GM12878 (cell line): ENCODE measurements around the gene NPW. TPM values are rescaled to one million over a fixed set of nuclear protein-coding genes. Genes with fewer than 3 reads are reported as not detected.

ENCODE experiments used
- ATAC-seq: fragments of 200-7000 bp; cut with Tn5 transposase; 3 replicates; pipeline ENCODE4 v1.9.1; 2020; ENCODE audit warnings: mild to moderate bottlenecking, moderate library complexity
- BruUV-seq: library from RNA; stranded (reverse); fragments of 400-500 nt; replicated peaks from 2 replicates; lab custom pipeline; 2021; lab: Mats Ljungman, UMichigan
- CTCF ChIA-PET: fragments of 300-600 bp; sonication (Branson Sonifier 250); formaldehyde crosslinking; extraction: SDS; loops from one replicate; lab custom pipeline; 2021; ENCODE audit warnings: inconsistent platforms; lab: Yijun Ruan, JAX
- POLR2A ChIA-PET: fragments of 350-600 bp; formaldehyde crosslinking; extraction: SDS; loops from one replicate; lab custom pipeline; 2021; ENCODE audit warnings: inconsistent platforms; lab: Charles Lee
- RAD21 ChIA-PET: fragments of 300-600 bp; sonication (Branson Sonifier 250); formaldehyde crosslinking; loops from one replicate; lab custom pipeline; 2023; ENCODE audit warnings: antibody characterized with exemption; ENCODE audit not compliant: unreplicated experiment; lab: Charles Lee
- SMC1A ChIA-PET: fragments of 300-600 bp; sonication (Branson Sonifier 250); formaldehyde crosslinking; loops from one replicate; lab custom pipeline; 2023; ENCODE audit not compliant: unreplicated experiment, uncharacterized antibody; lab: Charles Lee
- DNase-seq: peaks from one replicate; pipeline ENCODE4 v3.0.0-alpha.2; 2011; ENCODE audit warnings: low read depth, low spot score
- FAIRE-seq: peaks from 3 replicates; lab custom pipeline; 2011; peaks lifted over from hg19 to GRCh38; lab: Jason Lieb, UNC
- H2AFZ ChIP-seq: 2 replicates; pipeline ENCODE4 v1.6.0; 2011; ENCODE audit warnings: low read depth, low read length, control low read depth; ENCODE audit not compliant: control insufficient read depth
- H3K27ac ChIP-seq: 2 replicates; pipeline ENCODE4 v1.5.1; 2011; ENCODE audit warnings: control low read depth; ENCODE audit not compliant: control insufficient read depth, insufficient read depth
- H3K27me3 ChIP-seq, 2 experiments: replicated peaks in 1 of 2; 2 replicates each; pipeline versions ENCODE4 v1.6.0 to v1.6.1; 2011; ENCODE audit warnings: low read length in 1 of 2; ENCODE audit not compliant: control insufficient read depth in 2 of 2, insufficient read depth in 2 of 2
- H3K36me3 ChIP-seq, 2 experiments: 2 replicates each; pipeline ENCODE4 v1.5.1; 2011; ENCODE audit warnings: low read length in 1 of 2; ENCODE audit not compliant: control insufficient read depth in 2 of 2, insufficient read depth in 2 of 2
- H3K4me1 ChIP-seq: 2 replicates; pipeline ENCODE4 v1.6.1; 2011; ENCODE audit warnings: mild to moderate bottlenecking, low read length, moderate library complexity, mixed read lengths; ENCODE audit not compliant: control insufficient read depth, insufficient read depth
- H3K4me2 ChIP-seq: 2 replicates; pipeline ENCODE4 v1.6.0; 2011; ENCODE audit warnings: control low read depth; ENCODE audit not compliant: control insufficient read depth, insufficient read depth
- H3K4me3 ChIP-seq: fragments of 200-600 bp; sonication (generic); 2 replicates; pipeline ENCODE4 v1.5.1; 2016
- H3K79me2 ChIP-seq: 2 replicates; pipeline ENCODE4 v1.6.0; 2011; ENCODE audit warnings: low read length; ENCODE audit not compliant: control insufficient read depth, insufficient read depth
- H3K9ac ChIP-seq: 2 replicates; pipeline ENCODE4 v1.8.0; 2011; ENCODE audit warnings: low read length, control low read depth, mixed read lengths; ENCODE audit not compliant: control insufficient read depth, insufficient read depth
- H3K9me3 ChIP-seq: replicated peaks from 3 replicates; pipeline ENCODE4 v1.5.1; 2011; ENCODE audit warnings: mild to moderate bottlenecking, low read length; ENCODE audit not compliant: control insufficient read depth, insufficient read depth
- H4K20me1 ChIP-seq: 2 replicates; pipeline ENCODE4 v1.6.0; 2011; ENCODE audit not compliant: control insufficient read depth, insufficient read depth
- BHLHE40 ChIP-seq, 2 experiments: fragments of 450-650 bp in 1 of 2; IDR thresholded peaks; 2 replicates each; pipeline ENCODE4 v1.6.1; 2011 to 2017; ENCODE audit warnings: low read depth in 2 of 2, borderline replicate concordance in 1 of 2, improper control_type of control experiment in 1 of 2, low read length in 1 of 2, mild to moderate bottlenecking in 1 of 2
- CBX3 ChIP-seq: fragments of 200-600 bp; sonication (generic); IDR thresholded peaks from 2 replicates; pipeline ENCODE4 v1.6.1; 2016; ENCODE audit warnings: low read depth, borderline replicate concordance
- CEBPB ChIP-seq, 2 experiments: fragments of 150-350 bp in 1 of 2; IDR thresholded peaks; 2 replicates each; pipeline ENCODE4 v1.6.1; 2012 to 2014; ENCODE audit warnings: low read depth in 2 of 2, low read length in 2 of 2, borderline replicate concordance in 1 of 2, inconsistent platforms in 1 of 2
- CHD2 ChIP-seq: IDR thresholded peaks from 2 replicates; pipeline ENCODE4 v1.6.1; 2011; ENCODE audit warnings: low read depth, low read length, improper control_type of control experiment, borderline replicate concordance
- DPF2 ChIP-seq: fragments of 450-650 bp; IDR thresholded peaks from 2 replicates; pipeline ENCODE4 v1.6.1; 2017; ENCODE audit warnings: mild to moderate bottlenecking
- ESRRA ChIP-seq: IDR thresholded peaks from 2 replicates; pipeline ENCODE4 v1.6.1; 2012; ENCODE audit warnings: mild to moderate bottlenecking, low read length, improper control_type of control experiment
- GATAD2B ChIP-seq: fragments of 450-650 bp; conservative IDR thresholded peaks from 2 replicates; pipeline ENCODE4 v1.6.1; 2017; ENCODE audit warnings: low read depth, mild to moderate bottlenecking, moderate library complexity
- KDM1A ChIP-seq: fragments of 200-600 bp; sonication (generic); IDR thresholded peaks from 2 replicates; pipeline ENCODE4 v1.6.1; 2016; ENCODE audit warnings: borderline replicate concordance
- LARP7 ChIP-seq: fragments of 450-650 bp; IDR thresholded peaks from 2 replicates; pipeline ENCODE4 v1.6.1; 2017; ENCODE audit warnings: mild to moderate bottlenecking
- NFIC ChIP-seq: IDR thresholded peaks from 2 replicates; pipeline ENCODE4 v1.6.1; 2012; ENCODE audit warnings: low read depth, mild to moderate bottlenecking, inconsistent platforms, low read length, moderate library complexity
- POLR2A ChIP-seq: IDR thresholded peaks from 2 replicates; pipeline ENCODE4 v1.6.1; 2011; ENCODE audit warnings: low read depth, mild to moderate bottlenecking, low read length
- RB1 ChIP-seq: fragments of 450-650 bp; formaldehyde crosslinking; IDR thresholded peaks from 2 replicates; pipeline ENCODE4 v1.6.1; 2017; ENCODE audit warnings: mild to moderate bottlenecking, borderline replicate concordance
- SIN3A ChIP-seq: IDR thresholded peaks from 2 replicates; pipeline ENCODE4 v1.6.1; 2012; ENCODE audit warnings: low read depth, low read length, improper control_type of control experiment
- SMARCA5 ChIP-seq: fragments of 450-650 bp; IDR thresholded peaks from 2 replicates; pipeline ENCODE4 v1.6.1; 2017; ENCODE audit warnings: mild to moderate bottlenecking
- SMC3 ChIP-seq: IDR thresholded peaks from 2 replicates; pipeline ENCODE4 v1.6.1; 2011; ENCODE audit warnings: low read length, improper control_type of control experiment, borderline replicate concordance
- TCF12 ChIP-seq: IDR thresholded peaks from 2 replicates; pipeline ENCODE4 v1.6.1; 2011; ENCODE audit warnings: low read depth, mild to moderate bottlenecking, low read length
- ZNF622 ChIP-seq: fragments of 450-650 bp; IDR thresholded peaks from 2 replicates; pipeline ENCODE4 v1.6.1; 2017; ENCODE audit warnings: mild to moderate bottlenecking, inconsistent platforms
- WGBS: methylation state at CpG from one replicate; pipeline ENCODE4 v1.1.6; 2016; ENCODE audit warnings: low lambda C conversion rate; ENCODE audit not compliant: insufficient replicate concordance, insufficient coverage; ENCODE audit errors: missing lambda C conversion rate; 5-methylcytosine and 5-hydroxymethylcytosine counted together
- in situ Hi-C: fragments of 300-500 bp; cut with MboI; formaldehyde crosslinking; loops from 9 replicates; pipeline ENCODE4 v1.14.3; 2018; ENCODE audit warnings: mixed read lengths
- intact Hi-C: fragments of 100-400 bp; cut with micrococcal nuclease; formaldehyde crosslinking; loops from one replicate; pipeline ENCODE4 v1.14.2; 2022; ENCODE audit not compliant: unreplicated experiment
- polyA plus RNA-seq, 11 experiments: library from polyadenylated mRNA; depleted of rRNA in 4 of 11; unstranded in 6 of 11; stranded (reverse) in 5 of 11; fragments of >200 nt; fragmentation: Nextera tagmentation in 4 of 11; fragmentation: Illumina TruSeq in 1 of 11; extraction: Ambion mirVana in 4 of 11; extraction: Trizol in 1 of 11; gene quantifications; 1 replicate in 1 of 11; 2 replicates in 10 of 11; pipeline versions ENCODE4 v1.2.1 to v1.2.3, GENCODE V29; 2011 to 2016; ENCODE audit warnings: inconsistent platforms in 2 of 11, missing spikeins in 2 of 11, low read depth in 1 of 11
- total RNA-seq, 4 experiments: library from RNA; depleted of rRNA in 3 of 4; stranded (reverse); fragments of >200 nt in 3 of 4; fragmentation: Illumina TruSeq in 1 of 4; extraction: Trizol in 1 of 4; gene quantifications; 2 replicates each; pipeline versions ENCODE4 v1.2.1 to v1.2.3, GENCODE V29; 2013 to 2021
- TF ChIP-seq, protein P1 (sequence below): fragments of 450-650 bp; conservative IDR thresholded peaks from 2 replicates; pipeline ENCODE4 v1.6.1; 2017; ENCODE audit warnings: mild to moderate bottlenecking, moderate library complexity

NPW gene
- total and polyA plus RNA-seq, 10 of the 15 experiments (the other 5 are each of a cell fraction or from before 2014, with no cell fraction given), result 0.23 to 2.5 (median 0.98) TPM; not detected in 4

DNA sequence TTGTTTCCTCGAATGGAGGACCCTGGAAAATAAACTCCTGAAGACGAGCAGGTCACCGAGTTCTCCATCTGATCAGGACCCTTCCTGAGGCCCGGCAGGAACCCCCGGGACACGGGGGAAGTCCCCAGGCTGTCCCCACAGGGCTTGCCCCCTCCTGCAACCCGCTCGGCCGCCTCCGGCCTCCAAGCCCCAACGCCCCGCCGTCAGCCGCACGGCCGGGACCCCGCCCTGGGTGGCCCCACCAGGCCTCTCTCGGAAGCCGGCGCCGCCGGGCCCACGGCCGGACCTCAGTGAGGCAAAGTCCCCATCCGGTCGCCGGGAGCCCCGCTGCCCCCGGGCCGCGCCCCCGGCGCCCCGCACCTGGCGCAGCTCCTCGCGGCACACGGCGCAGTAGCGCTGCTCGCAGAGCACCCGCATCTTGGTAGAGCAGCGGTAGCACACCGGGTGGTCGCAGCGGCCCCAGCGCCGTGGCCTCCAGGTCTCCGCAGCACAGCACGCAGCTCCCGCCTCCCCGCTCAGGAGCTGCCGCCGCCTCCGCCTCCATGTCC is 10.3 kb upstream of the NPW start:
- Histone ChIP-seq H4K20me1 (no peaks in the 10 kb centered on the region), H3K4me3 (peak overlapping the region; percentile 100), H3K36me3 (peaks cover 0 to 3% of the 10 kb centered on the region in 2 experiments; a peak in 1 of 4 replicates), H3K27me3 (no peaks in the 10 kb centered on the region), H3K27ac (peak overlapping the region; percentile 89), H2AFZ (no peak overlapping the region; the same call in 1 of the 2 replicates), H3K9me3 (no peaks in the 10 kb centered on the region), H3K9ac (peak overlapping the region; percentile 92), H3K4me2 (peak overlapping the region; percentile 98), H3K4me1 (peaks cover 21% of the 10 kb centered on the region), H3K79me2 (peaks cover 61% of the 10 kb centered on the region)
- TF ChIP-seq CBX3 (no peak), SMARCA5 (peak; percentile 36; the same call in 1 of the 2 replicates), ZNF622 (no peak), RB1 (no peak), TCF12 (0 out of 2 replicates have a peak, but pooled peaks have one; percentile 12), SIN3A (0 out of 2 replicates have a peak, but pooled peaks have one; percentile 11), SMC3 (no peak), NFIC (no peak), LARP7 (peak; percentile 20; the same call in 1 of the 2 replicates), DPF2 (peak; percentile 30; the same call in 1 of the 2 replicates), CEBPB (IDR thresholded peaks at IDR 0.05; ENCODE audit: borderline replicate concordance in 1 of 2, low read depth in 2 of 2, low read length in 2 of 2) (no peak), CHD2 (no peak), ESRRA (no peak), POLR2A (peak; percentile 71; the same call in 1 of the 2 replicates), KDM1A (no peak), GATAD2B (0 out of 2 replicates have a peak, but pooled peaks have one; percentile 4), BHLHE40 (IDR thresholded peaks at IDR 0.05; ENCODE audit: borderline replicate concordance in 1 of 2, low read depth in 2 of 2, low read length in 1 of 2) (no peak)
- TF ChIP-seq, protein P1, sequence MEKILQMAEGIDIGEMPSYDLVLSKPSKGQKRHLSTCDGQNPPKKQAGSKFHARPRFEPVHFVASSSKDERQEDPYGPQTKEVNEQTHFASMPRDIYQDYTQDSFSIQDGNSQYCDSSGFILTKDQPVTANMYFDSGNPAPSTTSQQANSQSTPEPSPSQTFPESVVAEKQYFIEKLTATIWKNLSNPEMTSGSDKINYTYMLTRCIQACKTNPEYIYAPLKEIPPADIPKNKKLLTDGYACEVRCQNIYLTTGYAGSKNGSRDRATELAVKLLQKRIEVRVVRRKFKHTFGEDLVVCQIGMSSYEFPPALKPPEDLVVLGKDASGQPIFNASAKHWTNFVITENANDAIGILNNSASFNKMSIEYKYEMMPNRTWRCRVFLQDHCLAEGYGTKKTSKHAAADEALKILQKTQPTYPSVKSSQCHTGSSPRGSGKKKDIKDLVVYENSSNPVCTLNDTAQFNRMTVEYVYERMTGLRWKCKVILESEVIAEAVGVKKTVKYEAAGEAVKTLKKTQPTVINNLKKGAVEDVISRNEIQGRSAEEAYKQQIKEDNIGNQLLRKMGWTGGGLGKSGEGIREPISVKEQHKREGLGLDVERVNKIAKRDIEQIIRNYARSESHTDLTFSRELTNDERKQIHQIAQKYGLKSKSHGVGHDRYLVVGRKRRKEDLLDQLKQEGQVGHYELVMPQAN, result peak; percentile 59
- 2% methylated on average over 44 of the region's 55 CpGs for WGBS
- ChIA-PET RAD21 (no interaction called here), POLR2A (interaction anchor here (0.6 to 2.2 kb wide), 4 partner anchors 13 to 526 kb away, joined by 3 to 14 read pairs (median 6); partner anchors contain the start of gene TRAF7), SMC1A (interaction anchor here (1.1 to 1.9 kb wide), 2 partner anchors 28 to 146 kb away, joined by 3 to 5 read pairs; partner anchors contain the start of genes NOXO1 and TRAF7), CTCF (interaction anchor here (1.3 kb wide), 1 partner anchor 8 kb away, joined by 3 read pairs; no protein-coding TSS in a partner anchor)
- DNase-seq, result no peak
- intact Hi-C loops (loop anchor here (5.0 kb wide), 1 partner anchor 143 kb away; no protein-coding TSS in a partner anchor), in situ Hi-C loops (no loop called here)
- BruUV-seq, result no TSS peak
- peak; percentile 25 for ATAC-seq
- no peak for FAIRE-seq
